Esophagus muscularis mucosa (tissue), 4 donors: ENCODE results near the gene SLX4. TPM values are rescaled to one million over a fixed set of nuclear protein-coding genes. Genes with fewer than 3 reads are reported as not detected.

Experiments used
- DNase-seq: peaks from one replicate; pipeline ENCODE4 v3.0.0-alpha.2; 2017; ENCODE audit errors: extremely low spot score
- H3K27ac ChIP-seq, 4 donors: fragments of 200-600 bp; sonication (generic); replicated peaks in 1 of 4; 1 replicate in 3 of 4; 2 replicates in 1 of 4; pipeline ENCODE4 v1.5.1; 2016 to 2019; ENCODE audit warnings: mild to moderate bottlenecking in 1 of 4
- H3K27me3 ChIP-seq, 4 donors: fragments of 200-600 bp; sonication (generic); one replicate each; pipeline versions ENCODE4 v1.5.1 to v1.6.0; 2016 to 2019
- H3K36me3 ChIP-seq, 4 donors: fragments of 200-600 bp; sonication (generic); one replicate each; pipeline ENCODE4 v1.5.1; 2016 to 2019
- H3K4me1 ChIP-seq, 4 donors: fragments of 200-600 bp; sonication (generic); one replicate each; pipeline ENCODE4 v1.5.1; 2016 to 2019
- H3K4me3 ChIP-seq, 4 donors: fragments of 200-600 bp; sonication (generic); 1 replicate in 2 of 4; 2 replicates in 2 of 4; pipeline ENCODE4 v1.5.1; 2016 to 2019; ENCODE audit warnings: mild to moderate bottlenecking in 4 of 4, moderate library complexity in 1 of 4
- H3K9me3 ChIP-seq, 4 donors: fragments of 200-600 bp; sonication (generic); 1 replicate in 3 of 4; 2 replicates in 1 of 4; pipeline ENCODE4 v1.5.1; 2016 to 2019
- EP300 ChIP-seq: sonication (generic); formaldehyde crosslinking; IDR thresholded peaks from one replicate; pipeline ENCODE4 v1.6.1; 2017; ENCODE audit warnings: antibody characterized with exemption
- POLR2A ChIP-seq: fragments of 450-650 bp; IDR thresholded peaks from one replicate; pipeline ENCODE4 v1.6.1; 2017; ENCODE audit warnings: antibody characterized with exemption, moderate library complexity, mild to moderate bottlenecking, low read depth
- POLR2AphosphoS5 ChIP-seq, 2 donors: sonication (generic); formaldehyde crosslinking; IDR thresholded peaks; one replicate each; pipeline ENCODE4 v1.6.1; 2017; ENCODE audit warnings: antibody characterized with exemption in 2 of 2
- WGBS: methylation state at CpG from one replicate; pipeline ENCODE4 v1.1.5; 2018; 5-methylcytosine and 5-hydroxymethylcytosine counted together
- intact Hi-C: fragments of 100-400 bp; cut with DNase I; formaldehyde crosslinking; loops from one replicate; pipeline ENCODE4 v1.15.1; 2023
- total RNA-seq, 4 donors: library from RNA; depleted of rRNA; stranded (reverse); fragments of >200 nt; gene quantifications; one replicate each; pipeline versions ENCODE4 v1.1.0 to v1.2.1, GENCODE V29; 2016
- TF ChIP-seq, protein P1 (sequence below), 3 experiments: fragments of 200-600 bp in 2 of 3; fragments of 450-650 bp in 1 of 3; sonication (generic) in 2 of 3; IDR thresholded peaks; one replicate each; pipeline ENCODE4 v1.5.1; 2017 to 2019; ENCODE audit warnings: antibody characterized with exemption in 3 of 3, mild to moderate bottlenecking in 2 of 3, moderate library complexity in 1 of 3

The SLX4 gene
- total RNA-seq, 4 donors from 2014 or later = 3.0 to 5.8 (median 3.9) TPM

- intact Hi-C loops = no loop called here
- no peak overlapping the region for H3K27ac ChIP-seq
- DNase-seq = no peak
- no peaks in the 10 kb centered on the region for H3K9me3 ChIP-seq
- H3K36me3 ChIP-seq = peaks cover 0 to 14% (median 2%) of the 10 kb centered on the region in 4 donors
- no peak overlapping the region for H3K4me3 ChIP-seq
- 93% methylated on average over 4 of the region's 15 CpGs for WGBS
- no peaks in the 10 kb centered on the region for H3K27me3 ChIP-seq
- peaks cover 0 to 4% (median 0%) of the 10 kb centered on the region in 4 donors for H3K4me1 ChIP-seq
- TF ChIP-seq EP300 (no peak), POLR2A (no peak), POLR2AphosphoS5 (IDR thresholded peaks at IDR 0.05) (no peak)
- TF ChIP-seq, protein P1, sequence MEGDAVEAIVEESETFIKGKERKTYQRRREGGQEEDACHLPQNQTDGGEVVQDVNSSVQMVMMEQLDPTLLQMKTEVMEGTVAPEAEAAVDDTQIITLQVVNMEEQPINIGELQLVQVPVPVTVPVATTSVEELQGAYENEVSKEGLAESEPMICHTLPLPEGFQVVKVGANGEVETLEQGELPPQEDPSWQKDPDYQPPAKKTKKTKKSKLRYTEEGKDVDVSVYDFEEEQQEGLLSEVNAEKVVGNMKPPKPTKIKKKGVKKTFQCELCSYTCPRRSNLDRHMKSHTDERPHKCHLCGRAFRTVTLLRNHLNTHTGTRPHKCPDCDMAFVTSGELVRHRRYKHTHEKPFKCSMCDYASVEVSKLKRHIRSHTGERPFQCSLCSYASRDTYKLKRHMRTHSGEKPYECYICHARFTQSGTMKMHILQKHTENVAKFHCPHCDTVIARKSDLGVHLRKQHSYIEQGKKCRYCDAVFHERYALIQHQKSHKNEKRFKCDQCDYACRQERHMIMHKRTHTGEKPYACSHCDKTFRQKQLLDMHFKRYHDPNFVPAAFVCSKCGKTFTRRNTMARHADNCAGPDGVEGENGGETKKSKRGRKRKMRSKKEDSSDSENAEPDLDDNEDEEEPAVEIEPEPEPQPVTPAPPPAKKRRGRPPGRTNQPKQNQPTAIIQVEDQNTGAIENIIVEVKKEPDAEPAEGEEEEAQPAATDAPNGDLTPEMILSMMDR (IDR thresholded peaks at IDR 0.05) = no peak
Measured at GRCh38 chr16:3548859-3549258, 62.5 kb downstream of the SLX4 start.

DNA sequence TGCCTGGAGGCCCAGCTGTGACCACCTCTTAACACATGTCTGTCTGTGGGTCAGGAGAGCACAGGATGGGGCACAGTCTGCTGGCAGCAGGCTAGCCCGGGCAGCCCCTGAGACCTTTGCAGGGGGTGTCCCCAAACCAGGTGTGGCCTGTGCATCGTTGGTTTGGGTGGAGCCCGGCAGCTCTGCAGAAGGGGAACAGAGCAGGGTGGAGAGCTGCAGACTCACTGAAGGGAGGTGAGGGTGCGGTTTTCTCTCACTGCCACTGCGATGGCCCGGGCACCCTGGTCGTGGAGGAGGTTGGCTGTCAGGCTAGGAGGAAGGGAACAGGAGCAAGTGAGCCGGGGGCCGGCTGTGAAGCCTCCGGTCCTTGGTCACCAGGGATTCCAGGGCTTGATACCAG is 63.0 kb downstream of the SLX4 start:
- Histone ChIP-seq H3K4me3 (no peak overlapping the region), H3K36me3 (peaks cover 0 to 14% (median 2%) of the 10 kb centered on the region in 4 donors), H3K27me3 (no peaks in the 10 kb centered on the region), H3K9me3 (no peaks in the 10 kb centered on the region), H3K4me1 (peaks cover 0 to 4% (median 0%) of the 10 kb centered on the region in 4 donors), H3K27ac (no peak overlapping the region)
- no peak for DNase-seq
- TF ChIP-seq, protein P1 (IDR thresholded peaks at IDR 0.05) = no peak
- no peak for TF ChIP-seq POLR2AphosphoS5 (IDR thresholded peaks at IDR 0.05)
- no peak for TF ChIP-seq POLR2A
- TF ChIP-seq EP300 = no peak
- 84% methylated on average over 7 of the region's 10 CpGs for WGBS
- intact Hi-C loops = no loop called here

DNA sequence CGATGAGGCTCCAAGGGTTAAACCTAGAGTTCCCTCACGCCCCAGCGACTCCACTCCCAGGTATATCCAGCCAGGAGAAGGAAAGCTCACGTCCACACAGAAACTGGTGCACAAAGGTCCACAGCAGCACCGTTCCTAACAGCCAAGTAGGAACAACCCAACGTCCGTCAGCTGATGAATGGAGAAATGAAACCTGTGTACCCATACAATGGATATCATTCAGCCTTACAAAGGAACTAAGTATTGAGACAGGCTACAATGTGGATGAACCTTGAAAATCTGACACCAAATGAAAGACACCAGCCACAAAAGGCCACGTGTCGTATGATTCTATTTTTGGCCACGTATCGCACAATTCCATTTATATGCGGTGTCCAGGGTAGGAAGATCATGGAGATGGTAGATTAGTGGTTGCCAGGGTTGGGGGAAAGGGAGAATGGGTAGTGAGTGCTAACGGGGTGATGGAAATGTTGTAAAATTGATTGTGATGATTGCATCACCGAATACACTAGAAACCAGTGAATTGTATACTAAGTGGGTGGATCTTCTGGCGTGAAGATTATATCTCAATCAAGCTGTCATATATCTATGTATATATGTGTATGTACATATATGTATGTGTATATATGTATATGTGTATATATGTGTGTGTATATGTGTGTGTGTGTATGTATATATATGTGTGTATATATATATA is 64.3 kb downstream of the SLX4 start:
- DNase-seq = no peak
- TF ChIP-seq, protein P1 (IDR thresholded peaks at IDR 0.05) = no peak
- TF ChIP-seq EP300 (no peak), POLR2AphosphoS5 (IDR thresholded peaks at IDR 0.05) (no peak), POLR2A (no peak)
- intact Hi-C loops = no loop called here

DNA sequence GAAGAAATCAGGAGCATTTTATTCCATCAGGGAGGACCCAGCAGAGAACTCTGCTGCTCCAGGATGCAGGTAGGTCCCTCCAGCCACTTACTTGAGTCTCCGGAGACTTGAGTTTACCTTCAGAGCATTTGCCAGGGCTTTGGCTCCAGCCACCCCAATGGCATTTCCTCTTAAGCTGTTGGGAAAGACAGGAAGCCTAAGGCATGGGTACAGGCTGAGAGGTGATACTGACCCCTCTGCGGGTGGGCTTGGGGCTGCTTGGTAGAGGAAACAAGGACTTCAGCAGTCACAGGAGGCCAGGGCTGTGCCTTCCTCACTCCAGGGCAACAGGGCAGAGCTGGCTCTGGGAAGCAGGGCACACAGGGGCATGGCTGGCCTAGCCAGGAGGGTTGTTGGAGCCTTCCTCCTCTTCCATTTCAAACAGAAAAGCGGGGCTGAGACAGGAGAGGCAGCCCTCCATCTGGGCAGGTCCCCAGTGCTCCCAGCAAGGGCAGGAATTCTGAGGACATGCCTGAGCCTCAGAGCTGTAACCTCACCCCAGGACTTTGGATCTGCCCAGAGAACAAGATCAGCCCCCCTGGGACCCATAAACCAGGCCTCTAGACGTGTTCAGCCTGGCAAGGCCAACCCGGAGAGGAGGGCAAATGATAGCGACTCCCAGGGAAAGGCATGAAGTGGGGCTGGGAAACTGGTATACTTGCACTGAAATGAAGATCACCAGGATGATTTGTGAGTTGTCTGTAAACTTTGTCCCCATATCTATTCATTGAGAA is 68.6 kb downstream of the SLX4 start:
- Histone ChIP-seq H3K4me3 (no peak overlapping the region), H3K9me3 (no peaks in the 10 kb centered on the region), H3K36me3 (peaks cover 8 to 38% (median 18%) of the 10 kb centered on the region in 4 donors), H3K27me3 (no peaks in the 10 kb centered on the region), H3K4me1 (no peaks in the 10 kb centered on the region), H3K27ac (no peak overlapping the region)
- intact Hi-C loops = no loop called here
- no peak for DNase-seq
- TF ChIP-seq, protein P1 (IDR thresholded peaks at IDR 0.05) = no peak
- TF ChIP-seq POLR2A (no peak), EP300 (no peak), POLR2AphosphoS5 (IDR thresholded peaks at IDR 0.05) (no peak)
- WGBS = 82% methylated on average over 4 of the region's 6 CpGs

More for the DNA sequence above, 64.3 kb downstream of the SLX4 start:
- WGBS = 83% methylated on average over 15 of the region's 15 CpGs
- Histone ChIP-seq H3K36me3 (peaks cover 0 to 7% (median 2%) of the 10 kb centered on the region in 4 donors), H3K4me1 (peaks cover 0 to 4% (median 0%) of the 10 kb centered on the region in 4 donors), H3K27me3 (no peaks in the 10 kb centered on the region), H3K27ac (no peak overlapping the region), H3K9me3 (no peaks in the 10 kb centered on the region), H3K4me3 (no peak overlapping the region)
